GDM1 (cell line): ENCODE results near the gene RRN3.
"Not testable (repeated sequence)": the region's sequence is repeated elsewhere in the genome, so short reads cannot be mapped to it uniquely, and the experiment has no call there.

ENCODE experiments used
- DNase-seq: peaks from one replicate; lab custom pipeline; 2025; lab: John Stamatoyannopoulos, UW

RRN3 gene

DNA sequence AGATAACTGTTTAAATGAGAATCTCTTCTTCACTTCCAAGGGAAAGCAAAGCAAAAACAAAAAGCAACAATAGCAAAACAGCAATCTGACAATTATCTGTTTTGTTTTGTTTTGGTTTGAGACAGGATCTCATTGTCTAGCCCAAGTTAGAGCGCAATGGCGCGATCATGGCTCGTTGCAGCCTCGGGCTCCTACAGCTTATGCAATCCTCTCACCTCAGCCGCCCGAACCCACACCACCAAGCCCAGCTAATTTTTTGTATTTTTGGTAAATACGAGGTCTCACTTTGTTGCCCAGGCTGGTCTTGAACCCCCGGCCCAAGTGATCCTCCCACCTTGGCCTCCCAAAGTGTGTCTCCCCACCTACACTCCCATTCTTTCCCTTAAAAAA is 2.5 kb upstream of the RRN3 start:
- not testable (repeated sequence) for DNase-seq

DNA sequence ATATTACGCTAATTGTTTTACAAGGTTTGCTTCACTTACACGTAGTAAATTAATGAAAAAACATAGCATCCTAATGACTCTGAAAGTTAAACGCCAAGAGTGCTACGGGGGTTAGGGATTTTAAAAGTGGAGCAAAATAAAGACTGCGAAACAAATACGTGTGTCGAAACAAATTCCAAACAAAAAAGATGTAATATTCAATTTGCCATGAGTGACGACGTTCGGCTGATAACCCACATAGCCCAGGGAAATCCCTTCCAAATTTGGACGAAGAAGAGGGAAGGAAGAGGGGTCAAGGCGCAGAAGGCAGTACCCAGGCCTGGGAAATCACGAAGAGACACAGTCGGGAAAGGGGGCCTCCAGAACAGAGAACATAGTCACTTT is 509 bp downstream of the RRN3 start:
- not testable (repeated sequence) for DNase-seq

GRCh38 chr16:15090663-15091269 is 3.3 kb downstream of the RRN3 start:
- not testable (repeated sequence) for DNase-seq

GRCh38 chr16:15082788-15083187 is 11.3 kb downstream of the RRN3 start:
- not testable (repeated sequence) for DNase-seq

DNA sequence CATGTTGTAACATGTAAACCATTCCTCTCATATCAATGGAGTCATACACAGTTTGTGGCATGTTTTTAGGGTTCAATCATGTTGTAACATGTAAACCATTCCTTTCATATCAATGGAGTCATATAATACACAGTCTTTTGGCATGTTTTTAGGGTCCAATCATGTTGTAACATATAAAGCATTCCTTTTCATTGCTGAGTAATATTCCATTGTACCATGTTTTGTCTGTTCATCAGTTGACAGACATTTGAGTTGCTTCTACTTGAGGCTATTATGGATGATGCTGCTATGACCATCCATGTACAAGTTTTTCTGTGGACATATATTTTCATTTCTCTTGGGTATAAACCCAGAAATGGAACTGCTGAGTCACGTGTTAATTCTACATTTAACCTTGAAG is 13.2 kb downstream of the RRN3 start:
- not testable (repeated sequence) for DNase-seq

- DNase-seq = not testable (repeated sequence)
Measured at GRCh38 chr16:15076161-15076560, 17.9 kb downstream of the RRN3 start.

DNA sequence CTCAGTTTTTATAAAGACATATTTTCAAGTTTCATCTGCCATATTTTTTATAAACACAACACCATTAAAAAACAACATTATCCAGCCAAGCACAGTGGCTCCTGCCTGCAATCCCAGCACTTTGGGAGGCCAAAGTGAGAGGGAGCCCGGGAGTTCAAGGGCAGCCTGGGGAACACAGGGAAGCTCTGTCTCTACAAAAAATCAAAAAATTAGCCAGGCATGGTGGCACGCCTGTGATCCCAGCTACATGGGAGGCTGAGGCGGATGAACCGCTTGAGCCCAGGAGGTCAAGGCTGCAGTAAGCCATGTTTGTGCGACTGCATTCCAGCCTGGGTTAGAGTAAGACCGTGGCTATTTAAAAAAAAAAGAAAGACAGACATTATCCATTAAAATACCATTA is 21.0 kb downstream of the RRN3 start:
- no peak for DNase-seq

DNA sequence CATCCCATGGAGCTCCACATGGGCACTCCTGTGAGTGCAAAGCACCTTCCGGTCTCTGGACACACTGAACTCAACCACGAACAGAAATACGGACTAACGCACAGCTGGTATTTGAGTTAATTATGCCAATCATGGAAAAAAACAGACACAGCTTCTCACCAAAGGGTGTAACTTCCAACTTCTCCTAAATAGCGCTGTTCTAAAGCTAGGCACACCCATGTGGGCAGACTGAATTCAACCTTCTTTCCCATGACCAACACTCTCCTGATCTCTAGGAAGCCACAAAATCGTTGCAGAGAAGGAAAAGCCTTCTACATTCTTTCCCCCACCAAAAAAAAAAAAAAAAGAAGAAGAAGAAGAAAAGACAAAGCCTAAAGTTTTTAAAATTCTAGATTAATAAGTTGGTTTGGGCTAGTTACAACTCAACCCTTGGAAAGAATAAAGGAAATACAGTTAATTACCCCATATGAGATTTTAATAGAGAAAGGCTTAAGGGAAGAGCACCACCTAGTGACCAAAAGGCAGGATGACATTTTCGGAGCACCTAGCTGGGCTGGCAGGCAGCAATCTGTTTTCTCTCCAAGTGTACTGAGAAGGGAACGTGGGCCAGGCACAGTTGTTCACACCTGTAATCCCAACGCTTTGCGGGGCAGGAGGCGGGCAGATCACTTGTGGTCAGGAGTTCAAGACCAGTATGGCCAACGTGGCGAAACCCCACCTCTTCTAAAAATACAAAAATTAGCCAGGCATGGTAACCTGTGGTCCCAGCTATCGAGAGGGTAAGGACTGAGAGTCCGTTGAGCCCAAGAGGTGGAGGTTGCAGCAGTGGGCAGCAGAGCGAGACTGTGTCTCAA is 21.9 kb downstream of the RRN3 start:
- not testable (repeated sequence) for DNase-seq

GRCh38 chr16:15071013-15071412 is 23.1 kb downstream of the RRN3 start:
- not testable (repeated sequence) for DNase-seq

GRCh38 chr16:15066690-15067089 is 27.4 kb downstream of the RRN3 start:
- not testable (repeated sequence) for DNase-seq

DNA sequence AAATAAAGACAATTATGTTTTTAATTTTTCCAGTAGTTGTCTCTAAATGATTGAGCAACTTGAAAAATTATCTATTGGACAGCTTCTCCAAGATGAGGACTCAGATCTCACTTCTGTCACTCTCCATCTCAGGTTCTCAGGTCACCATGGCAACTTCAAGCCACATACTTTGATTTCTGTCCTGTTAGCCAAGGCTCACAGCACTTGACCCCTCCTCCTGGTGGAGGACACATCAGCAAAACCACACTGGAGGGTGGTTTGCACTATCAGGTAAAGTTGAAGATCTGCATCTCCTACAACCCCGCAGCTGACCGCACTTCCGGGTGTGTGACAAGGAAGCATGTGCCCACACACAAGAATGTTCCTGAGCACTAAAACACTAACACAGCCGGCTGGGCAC is 28.1 kb downstream of the RRN3 start:
- DNase-seq = not testable (repeated sequence)

DNA sequence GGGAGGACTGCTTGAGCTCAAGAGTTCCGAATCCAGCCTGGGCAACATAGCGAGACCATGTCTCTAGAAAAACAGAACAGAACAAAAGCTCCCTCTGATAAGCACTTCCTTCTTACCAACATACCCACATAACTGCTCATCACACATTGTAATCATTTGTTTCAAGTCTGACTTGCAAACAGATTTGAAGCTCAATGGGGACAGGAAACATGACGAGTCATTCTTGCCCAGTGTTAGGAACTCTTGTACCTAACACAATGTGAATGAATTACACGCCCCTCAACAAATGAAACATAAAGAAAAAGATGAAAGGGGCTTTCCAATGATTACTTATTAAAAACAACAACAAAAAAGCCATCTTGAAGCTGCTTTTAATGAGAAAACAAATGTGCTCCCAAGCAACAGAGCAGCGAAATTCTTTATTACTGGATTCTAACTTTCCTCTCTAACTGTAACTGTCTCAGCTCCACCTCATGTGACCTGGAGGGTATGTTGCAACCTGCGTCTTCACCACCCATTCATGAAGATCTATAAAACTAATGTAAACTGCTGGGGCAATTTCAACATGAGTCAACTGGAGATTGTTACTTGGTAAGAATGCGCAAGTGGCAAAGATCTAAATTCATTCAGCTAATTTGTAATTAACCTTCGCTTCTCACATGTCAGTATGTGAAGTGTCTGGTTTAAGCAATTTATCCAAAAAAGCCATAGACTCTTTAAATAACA is 31.8 kb downstream of the RRN3 start:
- not testable (repeated sequence) for DNase-seq

DNA sequence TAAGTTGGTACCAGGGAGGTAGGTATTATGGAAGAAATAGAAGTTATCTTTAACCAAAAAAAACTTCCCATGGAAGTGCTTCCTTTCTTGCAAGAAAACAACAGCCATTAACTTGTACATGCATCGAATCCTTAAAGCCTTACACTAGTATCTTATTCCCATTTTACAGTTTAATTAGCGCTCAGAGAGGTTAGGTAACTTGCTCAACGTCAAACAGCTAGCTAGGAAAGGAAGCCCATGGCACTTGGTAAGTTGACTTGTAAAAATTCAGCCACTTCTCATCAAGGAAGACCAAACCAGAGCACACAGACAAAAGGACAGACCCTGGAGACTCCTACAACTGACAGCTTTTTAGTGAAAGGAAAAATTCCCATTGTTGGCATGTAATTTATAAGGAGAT is 34.7 kb downstream of the RRN3 start:
- no peak for DNase-seq

GRCh38 chr16:15057681-15058417 is 36.2 kb downstream of the RRN3 start:
- no peak for DNase-seq

DNA sequence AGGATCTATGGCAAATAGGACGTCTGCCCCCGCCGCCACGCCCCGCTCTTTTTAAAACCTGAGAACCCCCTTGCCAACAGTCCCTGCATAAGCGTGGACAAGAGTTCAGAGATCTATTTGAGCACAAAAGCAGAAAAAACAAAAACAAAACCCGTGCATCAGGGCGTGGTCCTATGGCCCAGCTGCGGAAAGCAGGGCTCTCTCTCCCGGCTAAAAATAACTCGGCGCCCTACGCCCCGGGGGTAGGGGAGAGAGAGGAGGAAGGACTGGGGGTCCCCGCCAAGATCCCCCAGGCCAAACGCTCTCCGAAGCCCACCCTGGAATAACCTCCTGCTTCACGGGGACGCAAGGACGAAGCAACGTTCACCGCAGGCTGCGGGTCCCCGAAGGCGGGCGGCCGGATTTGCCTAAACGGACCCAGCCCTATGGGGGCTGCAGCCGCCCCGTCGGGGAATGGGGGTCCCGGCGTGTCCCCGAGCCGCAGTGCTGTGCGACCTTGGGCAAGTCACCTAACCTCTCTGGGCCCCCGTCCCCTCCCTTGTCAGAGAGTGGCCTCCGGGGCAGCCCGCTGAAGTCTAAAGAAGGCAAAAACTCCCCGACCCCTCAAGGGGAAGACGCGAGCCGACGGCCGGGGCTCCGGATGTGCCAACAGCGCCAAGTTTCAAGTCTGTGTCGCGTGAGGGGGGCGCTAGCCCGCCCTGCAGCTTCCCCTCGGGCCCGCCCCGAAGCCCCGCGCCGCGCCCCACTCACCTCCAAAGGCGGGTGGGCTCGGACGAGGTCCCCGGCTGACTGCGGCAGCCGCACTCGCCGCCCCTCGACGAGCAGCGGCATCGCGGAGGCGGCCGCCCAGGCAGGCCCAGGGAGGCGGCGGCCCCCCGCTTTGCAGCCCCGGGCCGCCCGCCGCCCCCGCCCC is 38.7 kb downstream of the RRN3 start:
- DNase-seq = no peak

DNA sequence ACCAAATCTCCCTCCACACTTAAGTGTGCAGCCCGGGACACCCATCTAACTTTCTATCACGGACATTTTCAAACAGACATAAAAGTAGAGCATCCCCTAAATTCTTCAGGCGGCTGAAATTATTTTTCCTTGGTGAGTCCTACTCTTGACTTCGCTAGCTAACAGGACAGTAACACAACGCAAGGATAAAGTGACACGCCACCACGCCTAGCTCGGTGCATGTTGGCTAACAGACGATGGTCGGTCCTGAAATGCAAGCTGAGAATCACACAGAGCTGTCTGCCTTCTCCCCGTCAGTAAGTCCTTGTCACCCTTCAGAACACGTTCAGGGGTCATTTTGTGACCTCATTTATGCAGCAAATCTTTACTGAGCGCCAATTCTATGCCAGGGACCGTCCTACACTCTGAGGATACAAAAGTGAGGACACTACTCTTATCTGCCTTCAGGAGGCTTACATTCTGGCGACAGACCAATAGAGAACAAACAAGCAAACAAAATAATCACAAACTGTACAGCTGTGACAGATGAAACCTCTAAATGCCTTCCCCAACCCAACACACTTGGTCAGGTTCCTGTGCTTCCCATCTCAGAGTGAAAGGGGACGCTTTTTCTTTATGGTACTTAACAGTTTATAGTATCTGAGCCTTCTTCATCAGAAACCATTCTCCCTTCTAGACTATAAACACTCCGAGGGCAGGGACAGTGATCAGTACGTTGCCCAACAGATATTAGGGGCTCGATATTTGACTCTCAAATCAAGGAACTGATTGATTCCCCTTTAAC is 39.5 kb downstream of the RRN3 start:
- DNase-seq = no peak

DNA sequence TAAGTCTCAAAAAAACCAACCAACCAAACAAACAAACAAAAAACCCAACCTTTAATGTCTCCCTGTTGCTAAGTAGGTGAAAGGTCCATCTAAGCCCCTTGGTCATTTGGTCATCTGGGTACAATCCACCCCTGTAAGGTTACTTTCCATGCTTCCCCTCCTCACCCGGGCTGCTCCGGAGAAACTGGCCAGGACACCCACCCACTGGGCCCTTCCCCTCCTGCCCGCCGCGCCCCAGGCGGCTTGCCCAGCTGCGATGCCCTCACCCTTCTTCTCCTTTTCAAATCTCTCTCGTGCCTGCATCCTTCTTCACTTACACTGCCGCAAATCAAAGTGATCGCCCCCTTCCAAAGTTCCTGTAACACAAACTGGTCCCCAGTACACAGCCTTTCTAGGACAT is 40.2 kb downstream of the RRN3 start:
- no peak for DNase-seq

DNA sequence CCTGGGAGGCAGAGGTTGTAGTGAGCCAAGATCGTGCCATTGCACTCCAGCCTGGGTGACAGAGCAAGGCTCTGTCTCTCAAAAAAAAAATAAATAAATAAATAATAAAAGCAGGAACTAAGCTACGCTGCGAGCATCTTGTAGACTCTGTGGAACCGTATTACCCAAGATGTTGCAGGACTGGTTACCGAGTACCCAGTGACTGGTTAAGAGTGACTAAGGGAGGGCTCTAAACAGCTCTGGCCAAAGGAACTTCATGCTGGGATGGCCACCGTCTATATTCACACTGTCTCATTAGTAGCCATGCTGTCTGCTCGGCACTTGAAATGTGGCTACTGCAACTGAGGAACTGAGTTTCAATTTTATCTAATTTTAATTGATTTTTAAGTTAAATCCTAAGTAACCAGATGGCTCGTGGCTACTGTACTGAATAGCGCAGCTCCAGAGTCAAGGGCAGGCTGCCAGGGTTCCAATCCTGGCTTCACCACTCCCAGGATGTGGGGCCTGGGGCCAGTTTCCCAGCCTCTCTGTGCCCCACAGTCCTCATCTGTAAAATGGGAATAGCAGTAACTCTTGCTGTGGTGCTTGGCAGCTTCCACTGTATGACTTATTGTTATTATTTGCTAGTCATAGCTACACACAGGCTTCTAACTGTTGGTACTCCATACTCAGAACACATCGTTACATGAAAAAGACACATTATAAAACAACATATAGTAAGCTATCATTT is 41.2 kb downstream of the RRN3 start:
- no peak for DNase-seq

DNA sequence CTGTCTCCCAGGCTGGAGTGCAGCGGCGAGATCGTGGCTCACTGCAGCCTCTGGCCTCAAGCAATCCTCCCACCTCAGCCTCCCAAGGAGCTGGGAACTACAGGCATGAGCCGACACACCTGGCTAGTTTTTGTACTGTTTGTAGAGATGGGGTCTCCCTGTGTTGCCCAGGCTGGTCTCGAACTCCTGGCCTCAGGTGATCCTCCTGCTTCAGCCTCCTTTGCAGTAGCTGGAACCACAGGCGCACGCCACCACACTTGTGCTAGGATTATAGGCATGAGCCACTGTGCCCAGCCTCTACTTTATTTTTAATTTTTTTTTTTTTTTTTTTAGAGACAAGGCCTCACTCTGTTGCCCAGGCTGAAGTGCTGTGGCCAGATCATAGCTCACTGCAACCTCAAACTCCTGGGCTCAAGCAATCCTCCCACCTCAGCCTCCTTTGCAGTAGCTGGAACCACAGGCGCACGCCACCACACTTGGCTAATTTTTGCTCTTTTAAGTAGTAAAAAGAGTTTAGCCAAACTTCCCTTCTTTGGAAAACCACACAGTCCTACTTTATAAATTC is 42.6 kb downstream of the RRN3 start:
- no peak for DNase-seq
